ENCODE measurements around the gene DEFB129. TPM values are rescaled to one million over a fixed set of nuclear protein-coding genes. Genes with fewer than 3 reads are reported as not detected.
"Not testable (repeated sequence)": the region's sequence is repeated elsewhere in the genome, so short reads cannot be mapped to it uniquely, and the experiment has no call there.

DEFB129 gene
- polyA plus RNA-seq, 3 donors = not detected

- no peak for DNase-seq (ENCODE audit: low read depth in 3 of 3, low spot score in 2 of 3)
Observed at GRCh38 chr20:252801-253200, 25.7 kb downstream of the DEFB129 start.

GRCh38 chr20:253447-253846, 26.4 kb downstream of the DEFB129 start:
- DNase-seq (ENCODE audit: low read depth in 3 of 3, low spot score in 2 of 3) = not testable (repeated sequence)

GRCh38 chr20:257419-257818, 30.4 kb downstream of the DEFB129 start, which contains the start of gene DEFB132:
Gene DEFB132 (plus strand): TSS chr20:257724. CDS start chr20:257779, 55 bp downstream.
- DNase-seq (ENCODE audit: low read depth in 3 of 3, low spot score in 2 of 3) = no peak

GRCh38 chr20:258269-258858, 31.3 kb downstream of the DEFB129 start:
- no peak for DNase-seq (ENCODE audit: low read depth in 3 of 3, low spot score in 2 of 3)

GRCh38 chr20:258963-259362, 31.9 kb downstream of the DEFB129 start:
- DNase-seq (ENCODE audit: low read depth in 3 of 3, low spot score in 2 of 3) = no peak

GRCh38 chr20:259981-260380, 32.9 kb downstream of the DEFB129 start:
- DNase-seq (ENCODE audit: low read depth in 3 of 3, low spot score in 2 of 3) = no peak

- DNase-seq (ENCODE audit: low read depth in 3 of 3, low spot score in 2 of 3) = no peak
Observed at GRCh38 chr20:263701-264100, 36.6 kb downstream of the DEFB129 start.

- DNase-seq (ENCODE audit: low read depth in 3 of 3, low spot score in 2 of 3) = peak; percentile 53 to 72 (median 65)
Observed at GRCh38 chr20:266596-267562, 39.8 kb downstream of the DEFB129 start.

GRCh38 chr20:270517-270916, 43.5 kb downstream of the DEFB129 start:
- DNase-seq (ENCODE audit: low read depth in 3 of 3, low spot score in 2 of 3) = no peak

- no peak for DNase-seq (ENCODE audit: low read depth in 3 of 3, low spot score in 2 of 3)
Observed at GRCh38 chr20:271069-271468, 44.0 kb downstream of the DEFB129 start.

- DNase-seq (ENCODE audit: low read depth in 3 of 3, low spot score in 2 of 3) = no peak
Observed at GRCh38 chr20:271528-271927, 44.5 kb downstream of the DEFB129 start.

- DNase-seq (ENCODE audit: low read depth in 3 of 3, low spot score in 2 of 3) = no peak
Observed at GRCh38 chr20:272718-273117, 45.7 kb downstream of the DEFB129 start.

GRCh38 chr20:273884-274283, 46.8 kb downstream of the DEFB129 start:
- DNase-seq (ENCODE audit: low read depth in 3 of 3, low spot score in 2 of 3) = no peak

GRCh38 chr20:275791-276190, 48.7 kb downstream of the DEFB129 start:
- DNase-seq (ENCODE audit: low read depth in 3 of 3, low spot score in 2 of 3) = no peak

GRCh38 chr20:276620-277495, 49.8 kb downstream of the DEFB129 start:
- no peak for DNase-seq (ENCODE audit: low read depth in 3 of 3, low spot score in 2 of 3)

GRCh38 chr20:277496-277781, 50.4 kb downstream of the DEFB129 start:
- DNase-seq (ENCODE audit: low read depth in 3 of 3, low spot score in 2 of 3) = no peak

- no peak for DNase-seq (ENCODE audit: low read depth in 3 of 3, low spot score in 2 of 3)
Observed at GRCh38 chr20:278181-278580, 51.1 kb downstream of the DEFB129 start.

GRCh38 chr20:278607-279571, 51.8 kb downstream of the DEFB129 start:
- DNase-seq (ENCODE audit: low read depth in 3 of 3, low spot score in 2 of 3) = no peak

Measured in right renal cortex interstitium (tissue), 3 donors.